GM19238 (cell line): ENCODE results near the gene MEFV.
"Not testable (repeated sequence)": the region's sequence is repeated elsewhere in the genome, so short reads cannot be mapped to it uniquely, and the experiment has no call there.

Source experiments
- DNase-seq: peaks from one replicate; pipeline ENCODE4 v3.0.0; 2011; ENCODE audit warnings: low spot score; ENCODE audit not compliant: insufficient read length

The MEFV gene, protein sequence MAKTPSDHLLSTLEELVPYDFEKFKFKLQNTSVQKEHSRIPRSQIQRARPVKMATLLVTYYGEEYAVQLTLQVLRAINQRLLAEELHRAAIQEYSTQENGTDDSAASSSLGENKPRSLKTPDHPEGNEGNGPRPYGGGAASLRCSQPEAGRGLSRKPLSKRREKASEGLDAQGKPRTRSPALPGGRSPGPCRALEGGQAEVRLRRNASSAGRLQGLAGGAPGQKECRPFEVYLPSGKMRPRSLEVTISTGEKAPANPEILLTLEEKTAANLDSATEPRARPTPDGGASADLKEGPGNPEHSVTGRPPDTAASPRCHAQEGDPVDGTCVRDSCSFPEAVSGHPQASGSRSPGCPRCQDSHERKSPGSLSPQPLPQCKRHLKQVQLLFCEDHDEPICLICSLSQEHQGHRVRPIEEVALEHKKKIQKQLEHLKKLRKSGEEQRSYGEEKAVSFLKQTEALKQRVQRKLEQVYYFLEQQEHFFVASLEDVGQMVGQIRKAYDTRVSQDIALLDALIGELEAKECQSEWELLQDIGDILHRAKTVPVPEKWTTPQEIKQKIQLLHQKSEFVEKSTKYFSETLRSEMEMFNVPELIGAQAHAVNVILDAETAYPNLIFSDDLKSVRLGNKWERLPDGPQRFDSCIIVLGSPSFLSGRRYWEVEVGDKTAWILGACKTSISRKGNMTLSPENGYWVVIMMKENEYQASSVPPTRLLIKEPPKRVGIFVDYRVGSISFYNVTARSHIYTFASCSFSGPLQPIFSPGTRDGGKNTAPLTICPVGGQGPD

GRCh38 chr16:3256146-3256865, at the start of gene MEFV:
Gene MEFV, minus strand, starts transcription at chr16:3256633. Its CDS starts 46 bp downstream, at chr16:3256587.
- DNase-seq: no peak

GRCh38 chr16:3306078-3306477, 49.6 kb upstream of the MEFV start:
- DNase-seq: no peak

DNA sequence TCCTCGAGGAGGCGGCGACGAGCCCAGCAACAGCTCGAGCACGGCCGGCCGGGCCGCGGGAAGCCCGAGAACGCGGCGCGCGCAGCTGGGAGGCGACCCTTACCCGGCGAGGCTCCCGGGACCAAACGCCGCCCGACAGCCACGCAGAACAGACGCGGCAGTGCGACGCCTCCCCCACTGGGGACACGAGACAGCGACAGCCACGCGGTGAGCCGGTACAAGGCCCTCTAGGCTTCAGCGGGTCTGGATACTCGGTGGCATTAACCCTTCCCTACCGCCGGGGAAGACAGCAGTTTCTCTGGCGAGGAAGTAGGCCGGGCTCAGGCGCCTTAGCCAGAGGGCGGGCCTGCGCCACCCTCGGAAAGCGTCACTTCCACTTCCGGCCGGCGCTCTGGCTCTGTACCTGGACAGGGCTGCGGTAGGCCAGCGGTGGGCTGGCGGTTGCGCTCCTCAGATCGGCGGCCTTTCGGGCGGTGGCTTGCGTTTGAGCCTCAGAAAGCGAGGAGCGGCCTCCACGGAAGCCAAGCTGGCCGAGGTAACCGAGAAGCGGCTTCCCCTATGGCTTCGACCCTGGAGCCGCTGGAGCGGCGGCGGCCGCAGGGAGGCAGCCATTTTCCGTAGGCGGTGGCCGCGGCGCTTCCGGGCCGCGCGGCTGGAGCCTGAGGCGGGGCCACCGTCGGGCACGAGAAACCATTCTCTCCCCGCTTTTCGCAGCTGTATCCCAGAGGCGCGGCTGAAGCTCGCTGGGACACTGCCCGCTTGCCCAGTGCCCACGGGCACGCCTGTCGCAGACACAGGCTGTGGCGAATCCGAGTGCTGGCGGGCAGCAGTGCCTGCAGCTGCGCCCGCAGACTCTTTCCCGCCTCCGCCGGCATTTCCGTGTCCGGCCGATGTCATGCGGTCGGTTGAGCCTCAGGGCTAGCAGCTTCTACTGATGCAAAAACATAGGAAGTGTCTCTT, 49.0 kb upstream of the MEFV start, which contains the start of the genes TIGD7 and ZNF75A:
Gene TIGD7, minus strand, starts transcription at position 322 of the 960 bp plus-strand sequence. CDS start 4,816 bp downstream, outside the sequence.
Gene ZNF75A, plus strand, starts transcription at position 389 of the 960 bp plus-strand sequence. CDS start 2,932 bp downstream, outside the sequence.
- DNase-seq: peak; percentile 80

GRCh38 chr16:3304370-3304769, 47.9 kb upstream of the MEFV start:
- no peak for DNase-seq

DNA sequence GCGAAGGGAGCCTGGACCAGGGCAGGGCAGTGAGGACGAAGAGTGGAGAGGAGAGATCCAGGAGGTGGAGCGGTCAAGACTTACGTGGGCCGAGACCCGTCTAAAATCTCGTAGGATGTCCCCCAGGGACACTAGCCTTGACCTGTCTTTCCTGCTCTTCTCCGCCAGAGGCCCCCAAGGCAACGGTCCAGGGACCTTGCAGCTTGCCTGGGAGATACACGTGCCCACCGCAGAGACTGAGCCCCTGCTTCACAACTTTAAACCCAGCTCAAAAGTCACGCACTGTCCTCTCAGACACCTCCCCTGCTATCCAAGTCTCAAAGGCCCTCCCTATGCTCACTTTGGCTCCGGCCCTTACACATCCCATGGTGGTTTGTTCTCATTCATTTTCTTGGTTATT, 39.4 kb upstream of the MEFV start:
- no peak for DNase-seq

DNA sequence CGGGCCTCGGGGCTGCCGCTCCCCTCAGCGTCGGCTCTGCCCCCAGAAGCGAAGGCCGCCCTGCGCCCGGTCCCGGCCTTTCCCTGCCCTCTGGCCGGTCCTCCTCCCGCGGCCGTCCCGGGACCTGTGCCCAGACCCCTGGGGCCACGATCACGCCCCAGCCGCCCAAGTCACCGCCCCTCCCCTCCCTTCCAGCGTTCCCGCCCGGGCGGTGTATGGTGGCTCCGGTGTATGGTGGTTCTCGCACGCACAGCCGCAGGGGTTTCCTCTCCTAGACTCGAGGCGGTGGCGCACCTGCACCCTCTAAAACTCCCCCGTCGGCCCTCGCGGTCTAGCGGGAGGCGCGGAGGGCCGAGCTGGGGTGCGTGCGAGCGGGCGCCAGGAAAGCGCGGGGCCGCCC, 38.8 kb upstream of the MEFV start:
- no peak for DNase-seq

DNA sequence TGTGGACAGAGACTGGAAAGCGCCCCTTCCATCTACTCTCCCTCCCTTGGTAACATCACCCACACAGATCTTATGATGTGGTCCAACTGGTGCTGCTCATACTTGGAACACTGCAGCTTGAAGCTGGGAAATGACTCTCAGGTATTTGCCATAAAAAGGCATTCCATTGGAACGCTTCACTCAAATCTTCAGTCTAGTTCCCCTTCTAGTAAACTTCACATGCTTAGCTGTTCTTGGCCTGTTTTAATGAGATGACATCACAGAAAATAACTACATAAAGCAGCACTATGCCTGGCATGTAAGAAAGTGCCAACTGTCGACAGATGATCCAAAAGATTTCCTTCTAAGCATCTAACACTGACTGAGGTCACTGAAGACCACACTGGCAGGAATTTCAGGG, 36.2 kb upstream of the MEFV start:
- DNase-seq: no peak

DNA sequence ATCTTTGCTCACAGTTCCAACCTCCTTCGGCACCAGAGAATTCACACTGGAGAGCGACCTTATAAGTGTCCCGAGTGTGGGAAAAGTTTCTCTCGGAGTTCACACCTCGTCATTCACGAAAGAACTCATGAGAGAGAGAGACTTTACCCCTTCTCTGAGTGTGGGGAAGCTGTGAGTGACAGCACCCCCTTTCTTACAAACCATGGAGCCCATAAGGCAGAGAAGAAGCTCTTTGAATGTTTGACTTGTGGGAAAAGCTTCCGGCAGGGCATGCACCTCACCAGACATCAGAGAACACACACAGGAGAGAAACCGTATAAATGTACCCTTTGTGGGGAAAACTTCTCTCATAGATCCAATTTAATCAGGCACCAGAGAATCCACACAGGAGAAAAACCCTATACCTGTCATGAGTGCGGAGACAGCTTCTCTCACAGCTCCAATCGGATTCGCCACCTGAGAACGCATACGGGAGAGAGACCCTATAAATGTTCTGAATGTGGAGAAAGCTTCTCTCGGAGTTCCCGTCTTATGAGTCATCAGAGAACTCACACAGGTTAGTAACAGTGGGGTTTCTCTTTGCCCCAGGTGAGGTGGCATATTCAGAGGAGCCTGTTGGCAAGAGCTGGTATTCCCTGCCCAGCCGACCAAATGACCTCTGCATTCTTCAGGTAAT, 33.7 kb upstream of the MEFV start:
- DNase-seq: no peak

GRCh38 chr16:3285131-3285530, 28.7 kb upstream of the MEFV start:
- DNase-seq: no peak

- no peak for DNase-seq
Observed at GRCh38 chr16:3283543-3284447, 27.4 kb upstream of the MEFV start.

- DNase-seq: peak; percentile 96
Observed at GRCh38 chr16:3282730-3283542, 26.5 kb upstream of the MEFV start, which contains the start of gene ZNF263. Gene ZNF263, plus strand, starts transcription at chr16:3283491. Its CDS starts 328 bp downstream, at chr16:3283819.

GRCh38 chr16:3282103-3282729, 25.8 kb upstream of the MEFV start:
- DNase-seq: no peak

- no peak for DNase-seq
Observed at GRCh38 chr16:3281222-3281820, 24.9 kb upstream of the MEFV start.

DNA sequence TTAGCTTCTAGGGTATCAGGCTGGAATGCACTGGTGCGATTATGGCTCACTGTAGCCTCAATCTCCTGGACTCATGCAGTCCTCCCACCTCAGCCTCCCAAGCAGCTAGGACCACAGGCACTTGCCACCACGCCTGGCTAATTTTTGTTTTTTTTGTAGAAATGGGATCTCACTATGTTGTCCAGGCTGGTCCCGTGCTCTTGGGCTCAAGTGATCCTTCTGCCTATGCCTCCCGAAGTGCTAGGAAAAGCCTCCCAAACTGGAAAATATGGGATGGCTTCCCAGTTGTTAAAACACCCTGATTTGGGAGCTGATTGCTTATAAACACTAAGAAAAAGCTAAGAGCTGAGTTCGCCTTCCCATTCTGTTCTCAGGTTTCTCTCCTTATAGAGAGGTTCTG, 20.2 kb upstream of the MEFV start:
- no peak for DNase-seq

- DNase-seq: no peak
Observed at GRCh38 chr16:3274947-3275346, 18.5 kb upstream of the MEFV start.

GRCh38 chr16:3274490-3274889, 18.1 kb upstream of the MEFV start:
- no peak for DNase-seq

- DNase-seq: not testable (repeated sequence)
Observed at GRCh38 chr16:3271281-3271680, 14.8 kb upstream of the MEFV start.
